Natural killer cell (primary cell): ENCODE results near the gene KCNQ2. TPM values are rescaled to one million over a fixed set of nuclear protein-coding genes. Genes with fewer than 3 reads are reported as not detected.
"Not testable (repeated sequence)": the region's sequence is repeated elsewhere in the genome, so short reads cannot be mapped to it uniquely, and the experiment has no call there.

ENCODE experiments used
- ATAC-seq, 3 donors: fragments of 150-1000 bp in 2 of 3; fragments of 200-7000 bp in 1 of 3; cut with Tn5 transposase; 1 replicate in 1 of 3; 2 replicates in 2 of 3; pipeline ENCODE4 v1.10.0; 2021; ENCODE audit warnings: mild to moderate bottlenecking in 2 of 3, moderate library complexity in 2 of 3
- DNase-seq, 2 donors: peaks; one replicate each; pipeline versions ENCODE4 v3.0.0 to v3.0.0-alpha.2; 2013 to 2021; ENCODE audit warnings: mixed read lengths in 1 of 2
- H3K27ac ChIP-seq: one replicate; pipeline ENCODE4 v1.5.1; 2013; ENCODE audit warnings: mild to moderate bottlenecking, low read length
- H3K27me3 ChIP-seq: one replicate; pipeline ENCODE4 v1.6.1; 2013; ENCODE audit warnings: low read length; ENCODE audit not compliant: control insufficient read depth, insufficient read depth
- H3K36me3 ChIP-seq: one replicate; pipeline ENCODE4 v1.6.1; 2013; ENCODE audit warnings: low read length; ENCODE audit not compliant: control insufficient read depth, insufficient read depth
- H3K4me1 ChIP-seq: one replicate; pipeline ENCODE4 v1.6.1; 2013; ENCODE audit warnings: low read length; ENCODE audit not compliant: control insufficient read depth, insufficient read depth
- H3K4me3 ChIP-seq: one replicate; pipeline ENCODE4 v1.5.1; 2013; ENCODE audit warnings: low read length
- H3K9me3 ChIP-seq: one replicate; pipeline ENCODE4 v1.6.1; 2013; ENCODE audit warnings: low read length; ENCODE audit not compliant: control insufficient read depth, insufficient read depth
- H3K27ac Mint-ChIP-seq, 2 donors: one replicate each; pipeline ENCODE4 v1.8.0; 2022; ENCODE audit warnings: mild to moderate bottlenecking in 2 of 2, mixed read lengths in 2 of 2, moderate library complexity in 1 of 2
- H3K27me3 Mint-ChIP-seq, 2 donors: one replicate each; pipeline ENCODE4 v1.8.0; 2022; ENCODE audit warnings: low read depth in 2 of 2, mixed read lengths in 2 of 2
- H3K36me3 Mint-ChIP-seq: one replicate; pipeline ENCODE4 v1.8.0; 2022; ENCODE audit warnings: mixed read lengths
- H3K4me1 Mint-ChIP-seq, 2 donors: one replicate each; pipeline ENCODE4 v1.8.0; 2022; ENCODE audit warnings: mixed read lengths in 2 of 2
- H3K4me3 Mint-ChIP-seq: one replicate; pipeline ENCODE4 v1.8.0; 2022; ENCODE audit warnings: mild to moderate bottlenecking, moderate library complexity, mixed read lengths
- H3K9me3 Mint-ChIP-seq, 2 donors: one replicate each; pipeline ENCODE4 v1.8.0; 2022; ENCODE audit warnings: mixed read lengths in 2 of 2
- WGBS: methylation state at CpG from one replicate; pipeline ENCODE4 v1.1.7; 2013; ENCODE audit warnings: missing lambda C conversion rate; ENCODE audit not compliant: insufficient coverage; 5-methylcytosine and 5-hydroxymethylcytosine counted together
- intact Hi-C: fragments of 100-400 bp; cut with micrococcal nuclease; formaldehyde crosslinking; loops from one replicate; pipeline ENCODE4 v1.14.2; 2022
- total RNA-seq, 4 donors: library from RNA; stranded (reverse); fragments of 120-200 nt in 1 of 4; gene quantifications; one replicate each; pipeline versions ENCODE4 v1.2.3 to v1.2.4, GENCODE V29; 2013 to 2022
- TF ChIP-seq, protein P1 (sequence below): fragments of 200-600 bp; IDR thresholded peaks from one replicate; pipeline ENCODE4 v1.8.0; 2022; ENCODE audit warnings: antibody characterized with exemption

The KCNQ2 gene
- total RNA-seq, 3 donors from 2014 or later (not counting 1 experiment from before 2014, with no cell fraction given): not detected

- Histone ChIP-seq H3K4me1 (no peaks in the 10 kb centered on the region), H3K36me3 (no peaks in the 10 kb centered on the region), H3K27ac (no peak overlapping the region), H3K9me3 (no peaks in the 10 kb centered on the region), H3K27me3 (peaks cover 3% of the 10 kb centered on the region), H3K4me3 (no peak overlapping the region)
- intact Hi-C loops: no loop called here
- Mint-ChIP-seq H3K27ac (no peak overlapping the region), H3K27me3 (peaks cover 12 to 23% of the 10 kb centered on the region in 2 donors), H3K9me3 (no peaks in the 10 kb centered on the region), H3K36me3 (no peaks in the 10 kb centered on the region), H3K4me3 (no peak overlapping the region), H3K4me1 (no peaks in the 10 kb centered on the region)
- ATAC-seq (no peak), DNase-seq (no peak)
- TF ChIP-seq, protein P1, sequence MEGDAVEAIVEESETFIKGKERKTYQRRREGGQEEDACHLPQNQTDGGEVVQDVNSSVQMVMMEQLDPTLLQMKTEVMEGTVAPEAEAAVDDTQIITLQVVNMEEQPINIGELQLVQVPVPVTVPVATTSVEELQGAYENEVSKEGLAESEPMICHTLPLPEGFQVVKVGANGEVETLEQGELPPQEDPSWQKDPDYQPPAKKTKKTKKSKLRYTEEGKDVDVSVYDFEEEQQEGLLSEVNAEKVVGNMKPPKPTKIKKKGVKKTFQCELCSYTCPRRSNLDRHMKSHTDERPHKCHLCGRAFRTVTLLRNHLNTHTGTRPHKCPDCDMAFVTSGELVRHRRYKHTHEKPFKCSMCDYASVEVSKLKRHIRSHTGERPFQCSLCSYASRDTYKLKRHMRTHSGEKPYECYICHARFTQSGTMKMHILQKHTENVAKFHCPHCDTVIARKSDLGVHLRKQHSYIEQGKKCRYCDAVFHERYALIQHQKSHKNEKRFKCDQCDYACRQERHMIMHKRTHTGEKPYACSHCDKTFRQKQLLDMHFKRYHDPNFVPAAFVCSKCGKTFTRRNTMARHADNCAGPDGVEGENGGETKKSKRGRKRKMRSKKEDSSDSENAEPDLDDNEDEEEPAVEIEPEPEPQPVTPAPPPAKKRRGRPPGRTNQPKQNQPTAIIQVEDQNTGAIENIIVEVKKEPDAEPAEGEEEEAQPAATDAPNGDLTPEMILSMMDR: no peak
- WGBS: 76% methylated on average over 12 of the region's 12 CpGs
These were observed 11.4 kb upstream of the KCNQ2 start for GRCh38 chr20:63483834-63484233.

DNA sequence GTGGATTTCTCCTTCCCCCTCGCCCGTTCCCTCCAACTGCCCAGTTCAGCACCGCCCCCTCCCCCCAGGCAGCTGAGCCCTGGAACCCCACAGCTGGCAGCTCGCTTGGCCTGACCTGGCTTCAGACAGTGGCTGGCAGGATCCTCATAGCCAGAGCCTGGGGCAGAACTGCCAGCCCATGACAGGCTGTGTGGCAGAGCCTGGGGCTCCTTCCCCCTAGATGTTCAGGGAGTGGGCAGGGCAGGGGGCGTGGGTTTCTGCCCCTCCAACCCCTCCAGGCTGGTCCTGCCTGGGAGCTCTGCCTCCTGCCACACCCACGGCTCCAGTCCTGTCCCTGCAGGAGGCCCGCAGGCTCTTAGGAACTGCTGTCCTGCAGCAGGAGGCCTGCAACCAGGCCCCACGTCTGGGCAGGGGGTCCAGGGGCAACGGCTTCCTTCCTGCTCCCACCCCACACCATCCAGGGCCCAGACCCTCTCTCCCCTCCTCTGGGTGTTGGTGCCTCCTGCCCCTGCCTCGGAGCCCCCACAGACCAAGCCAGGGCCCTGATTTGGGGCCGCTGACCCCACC is 9.6 kb upstream of the KCNQ2 start:
- TF ChIP-seq, protein P1: no peak
- H3K36me3 Mint-ChIP-seq: no peaks in the 10 kb centered on the region
- no peak overlapping the region for H3K4me3 Mint-ChIP-seq
- Histone ChIP-seq H3K27ac (no peak overlapping the region), H3K36me3 (no peaks in the 10 kb centered on the region), H3K4me3 (no peak overlapping the region), H3K27me3 (peaks cover 2% of the 10 kb centered on the region), H3K4me1 (no peaks in the 10 kb centered on the region), H3K9me3 (no peaks in the 10 kb centered on the region)
- no peaks in the 10 kb centered on the region for H3K4me1 Mint-ChIP-seq
- WGBS: 70% methylated on average over 11 of the region's 11 CpGs
- ATAC-seq (no peak), DNase-seq (no peak)
- no peak overlapping the region for H3K27ac Mint-ChIP-seq
- H3K27me3 Mint-ChIP-seq: peaks cover 12 to 29% of the 10 kb centered on the region in 2 donors
- intact Hi-C loops: no loop called here
- H3K9me3 Mint-ChIP-seq: no peaks in the 10 kb centered on the region

GRCh38 chr20:63481503-63481902 is 9.0 kb upstream of the KCNQ2 start:
- no peaks in the 10 kb centered on the region for H3K4me1 ChIP-seq
- Mint-ChIP-seq H3K4me1 (no peaks in the 10 kb centered on the region), H3K27me3 (peaks cover 12 to 29% of the 10 kb centered on the region in 2 donors), H3K36me3 (no peaks in the 10 kb centered on the region), H3K9me3 (no peaks in the 10 kb centered on the region), H3K4me3 (no peak overlapping the region), H3K27ac (no peak overlapping the region)
- TF ChIP-seq, protein P1: no peak
- intact Hi-C loops: no loop called here
- ATAC-seq (no peak), DNase-seq (no peak)
- no peak overlapping the region for H3K4me3 ChIP-seq
- H3K9me3 ChIP-seq: no peaks in the 10 kb centered on the region
- 66% methylated on average over 12 of the region's 12 CpGs for WGBS
- H3K27ac ChIP-seq: no peak overlapping the region
- peaks cover 5% of the 10 kb centered on the region for H3K27me3 ChIP-seq
- no peaks in the 10 kb centered on the region for H3K36me3 ChIP-seq

GRCh38 chr20:63479695-63480419 is 7.4 kb upstream of the KCNQ2 start:
- not testable (repeated sequence) for H3K9me3 Mint-ChIP-seq, H3K36me3 ChIP-seq, H3K4me3 ChIP-seq, H3K27ac Mint-ChIP-seq, H3K4me3 Mint-ChIP-seq, H3K27ac ChIP-seq, ATAC-seq, H3K4me1 ChIP-seq, H3K9me3 ChIP-seq, DNase-seq, H3K36me3 Mint-ChIP-seq, H3K4me1 Mint-ChIP-seq
- WGBS: 72% methylated on average over 32 of the region's 32 CpGs
- H3K27me3 ChIP-seq: peaks cover 11% of the 10 kb centered on the region
- intact Hi-C loops: loop anchor here (2.0 kb wide), 1 partner anchor 17 kb away; no protein-coding TSS in a partner anchor
- peaks cover 25 to 29% of the 10 kb centered on the region in 2 donors for H3K27me3 Mint-ChIP-seq
